Colonic mucosa (tissue), 4 donors: ENCODE measurements around the gene NAPB. TPM values are rescaled to one million over a fixed set of nuclear protein-coding genes. Genes with fewer than 3 reads are reported as not detected.

ENCODE experiments used
- DNase-seq: peaks from one replicate; pipeline ENCODE4 v3.0.0-alpha.2; 2020
- H3K27ac ChIP-seq: fragments of 200-600 bp; one replicate; pipeline ENCODE4 v1.8.0; 2021
- H3K27me3 ChIP-seq: fragments of 200-600 bp; one replicate; pipeline ENCODE4 v1.8.0; 2021
- H3K36me3 ChIP-seq: fragments of 200-600 bp; one replicate; pipeline ENCODE4 v1.8.0; 2021
- H3K4me1 ChIP-seq: fragments of 200-600 bp; one replicate; pipeline ENCODE4 v1.8.0; 2021; ENCODE audit warnings: mild to moderate bottlenecking
- H3K4me3 ChIP-seq: fragments of 200-600 bp; one replicate; pipeline ENCODE4 v1.8.0; 2021
- H3K9ac ChIP-seq, 2 donors: one replicate each; pipeline ENCODE4 v1.7.0; 2013; ENCODE audit warnings: control low read depth in 2 of 2, low read depth in 2 of 2, low read length in 2 of 2
- H3K9me3 ChIP-seq: fragments of 200-600 bp; one replicate; pipeline ENCODE4 v1.8.0; 2021
- CTCF ChIP-seq: fragments of 200-600 bp; IDR thresholded peaks from one replicate; pipeline ENCODE4 v1.8.0; 2022; ENCODE audit warnings: antibody characterized with exemption, mild to moderate bottlenecking
- intact Hi-C: fragments of 100-400 bp; cut with DNase I; formaldehyde crosslinking; loops from one replicate; pipeline ENCODE4 v1.14.1; 2022
- total RNA-seq, 2 donors: library from RNA; stranded (reverse); fragmentation: NEBNext Ultra II Directional in 1 of 2; extraction: Animal tissue kit (Norgen Biotek cat#: 25700) in 1 of 2; gene quantifications; one replicate each; pipeline ENCODE4 v1.2.1, GENCODE V29; 2021
- donor health status: healthy.
- donor health status: DM: no; HTN: no; CAD: no.
- donor health status: DM: no; HTN: no; CAD: no.

NAPB gene
- total RNA-seq, 2 donors from 2014 or later, result 7.5 to 8.4 TPM

- DNase-seq, result no peak
- Histone ChIP-seq H3K27me3 (no peaks in the 10 kb centered on the region), H3K9ac (no peak overlapping the region), H3K27ac (no peak overlapping the region), H3K4me3 (no peak overlapping the region), H3K9me3 (no peaks in the 10 kb centered on the region), H3K4me1 (peaks cover 6% of the 10 kb centered on the region), H3K36me3 (peaks cover 6% of the 10 kb centered on the region)
- no peak for TF ChIP-seq CTCF
- intact Hi-C loops, result no loop called here
These were observed 53.5 kb downstream of the NAPB start for GRCh38 chr20:23367770-23368169.

- peaks cover 6% of the 10 kb centered on the region for H3K36me3 ChIP-seq
- DNase-seq, result no peak
These were observed 54.9 kb downstream of the NAPB start for GRCh38 chr20:23366384-23366783.

GRCh38 chr20:23365390-23366165, 55.7 kb downstream of the NAPB start:
- TF ChIP-seq CTCF, result no peak
- peaks cover 7% of the 10 kb centered on the region for H3K4me1 ChIP-seq
- H3K36me3 ChIP-seq, result peaks cover 6% of the 10 kb centered on the region
- intact Hi-C loops, result no loop called here
- no peak overlapping the region for H3K27ac ChIP-seq
- H3K9ac ChIP-seq, result no peak overlapping the region
- H3K9me3 ChIP-seq, result no peaks in the 10 kb centered on the region
- no peaks in the 10 kb centered on the region for H3K27me3 ChIP-seq
- no peak overlapping the region for H3K4me3 ChIP-seq
- no peak for DNase-seq

More at GRCh38 chr20:23366384-23366783, 54.9 kb downstream of the NAPB start:
- H3K9ac ChIP-seq, result no peak overlapping the region
- intact Hi-C loops, result no loop called here
- H3K9me3 ChIP-seq, result no peaks in the 10 kb centered on the region
- no peak overlapping the region for H3K4me3 ChIP-seq
- H3K4me1 ChIP-seq, result peaks cover 7% of the 10 kb centered on the region
- H3K27me3 ChIP-seq, result no peaks in the 10 kb centered on the region
- TF ChIP-seq CTCF, result no peak
- no peak overlapping the region for H3K27ac ChIP-seq

- Histone ChIP-seq H3K27me3 (no peaks in the 10 kb centered on the region), H3K36me3 (no peaks in the 10 kb centered on the region), H3K27ac (no peak overlapping the region), H3K4me3 (peak overlapping the region; percentile 79), H3K9ac (peak overlapping the region in 1 of 2 donors; percentile 13), H3K4me1 (peaks cover 12% of the 10 kb centered on the region), H3K9me3 (no peaks in the 10 kb centered on the region)
- intact Hi-C loops, result loop anchor here (5.0 kb wide), 1 partner anchor 59 kb away; the partner anchor contains the start of gene NAPB
- TF ChIP-seq CTCF, result no peak
- DNase-seq, result no peak
These were observed 58.0 kb downstream of the NAPB start for GRCh38 chr20:23363257-23363649.

GRCh38 chr20:23362392-23363256, 58.7 kb downstream of the NAPB start:
- Histone ChIP-seq H3K27ac (peak overlapping the region; percentile 89), H3K9ac (peak overlapping the region; percentile 85 to 88), H3K36me3 (no peaks in the 10 kb centered on the region), H3K4me1 (peaks cover 12% of the 10 kb centered on the region), H3K9me3 (no peaks in the 10 kb centered on the region), H3K4me3 (peak overlapping the region; percentile 79), H3K27me3 (no peaks in the 10 kb centered on the region)
- peak; percentile 46 for DNase-seq
- intact Hi-C loops, result loop anchor here (5.0 kb wide), 1 partner anchor 60 kb away; the partner anchor contains the start of gene NAPB
- no peak for TF ChIP-seq CTCF
